Loucy (cell line): ENCODE measurements around the gene PPFIBP1.

ENCODE experiments used
- EZH2phosphoT487 ChIP-seq: fragments of 200-600 bp; IDR thresholded peaks from 2 replicates; pipeline ENCODE4 v1.6.1; 2018; ENCODE audit warnings: antibody characterized with exemption, mild to moderate bottlenecking, moderate library complexity, borderline replicate concordance
- TF ChIP-seq, protein P1 (sequence below): fragments of 200-600 bp; sonication (generic); conservative IDR thresholded peaks from 2 replicates; pipeline ENCODE4 v1.5.1; 2014; ENCODE audit warnings: mild to moderate bottlenecking, antibody characterized with exemption, low read length

DNA sequence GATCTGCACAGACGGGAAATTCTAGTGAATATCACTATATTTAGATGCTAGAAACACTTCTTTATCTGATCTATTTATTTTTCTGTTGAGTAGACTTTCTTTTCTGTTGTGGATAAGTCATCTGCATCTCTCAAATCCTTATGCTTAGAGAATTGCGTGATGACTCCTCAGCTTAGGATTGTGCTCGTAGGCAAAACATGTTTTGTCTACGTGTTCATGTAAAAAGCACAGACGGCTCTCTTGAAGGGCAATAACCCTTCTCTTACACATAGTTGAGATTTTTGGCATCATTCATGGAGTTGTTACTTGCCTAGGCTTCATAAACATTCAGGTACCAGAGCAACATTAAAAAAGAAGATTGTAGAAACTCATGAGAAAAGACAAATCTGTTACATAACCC is 18.6 kb downstream of the PPFIBP1 start:
- TF ChIP-seq, protein P1, sequence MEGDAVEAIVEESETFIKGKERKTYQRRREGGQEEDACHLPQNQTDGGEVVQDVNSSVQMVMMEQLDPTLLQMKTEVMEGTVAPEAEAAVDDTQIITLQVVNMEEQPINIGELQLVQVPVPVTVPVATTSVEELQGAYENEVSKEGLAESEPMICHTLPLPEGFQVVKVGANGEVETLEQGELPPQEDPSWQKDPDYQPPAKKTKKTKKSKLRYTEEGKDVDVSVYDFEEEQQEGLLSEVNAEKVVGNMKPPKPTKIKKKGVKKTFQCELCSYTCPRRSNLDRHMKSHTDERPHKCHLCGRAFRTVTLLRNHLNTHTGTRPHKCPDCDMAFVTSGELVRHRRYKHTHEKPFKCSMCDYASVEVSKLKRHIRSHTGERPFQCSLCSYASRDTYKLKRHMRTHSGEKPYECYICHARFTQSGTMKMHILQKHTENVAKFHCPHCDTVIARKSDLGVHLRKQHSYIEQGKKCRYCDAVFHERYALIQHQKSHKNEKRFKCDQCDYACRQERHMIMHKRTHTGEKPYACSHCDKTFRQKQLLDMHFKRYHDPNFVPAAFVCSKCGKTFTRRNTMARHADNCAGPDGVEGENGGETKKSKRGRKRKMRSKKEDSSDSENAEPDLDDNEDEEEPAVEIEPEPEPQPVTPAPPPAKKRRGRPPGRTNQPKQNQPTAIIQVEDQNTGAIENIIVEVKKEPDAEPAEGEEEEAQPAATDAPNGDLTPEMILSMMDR, result no peak
- no peak for TF ChIP-seq EZH2phosphoT487
